Coronary artery (tissue), 2 donors: Measurements from ENCODE around the gene C2orf68.

ENCODE experiments used
- DNase-seq: peaks from one replicate; pipeline ENCODE4 v3.0.0-alpha.2; 2017; ENCODE audit warnings: low spot score
- H3K27ac ChIP-seq, 2 donors: fragments of 200-600 bp; sonication (generic); one replicate each; pipeline ENCODE4 v1.5.1; 2016 to 2019
- H3K4me3 ChIP-seq: fragments of 200-600 bp; sonication (generic); 2 replicates; pipeline ENCODE4 v1.5.1; 2016; ENCODE audit warnings: mild to moderate bottlenecking, moderate library complexity
- CTCF ChIP-seq: fragments of 200-600 bp; sonication (generic); IDR thresholded peaks from one replicate; pipeline ENCODE4 v1.5.1; 2019; ENCODE audit warnings: antibody characterized with exemption

The C2orf68 gene

DNA sequence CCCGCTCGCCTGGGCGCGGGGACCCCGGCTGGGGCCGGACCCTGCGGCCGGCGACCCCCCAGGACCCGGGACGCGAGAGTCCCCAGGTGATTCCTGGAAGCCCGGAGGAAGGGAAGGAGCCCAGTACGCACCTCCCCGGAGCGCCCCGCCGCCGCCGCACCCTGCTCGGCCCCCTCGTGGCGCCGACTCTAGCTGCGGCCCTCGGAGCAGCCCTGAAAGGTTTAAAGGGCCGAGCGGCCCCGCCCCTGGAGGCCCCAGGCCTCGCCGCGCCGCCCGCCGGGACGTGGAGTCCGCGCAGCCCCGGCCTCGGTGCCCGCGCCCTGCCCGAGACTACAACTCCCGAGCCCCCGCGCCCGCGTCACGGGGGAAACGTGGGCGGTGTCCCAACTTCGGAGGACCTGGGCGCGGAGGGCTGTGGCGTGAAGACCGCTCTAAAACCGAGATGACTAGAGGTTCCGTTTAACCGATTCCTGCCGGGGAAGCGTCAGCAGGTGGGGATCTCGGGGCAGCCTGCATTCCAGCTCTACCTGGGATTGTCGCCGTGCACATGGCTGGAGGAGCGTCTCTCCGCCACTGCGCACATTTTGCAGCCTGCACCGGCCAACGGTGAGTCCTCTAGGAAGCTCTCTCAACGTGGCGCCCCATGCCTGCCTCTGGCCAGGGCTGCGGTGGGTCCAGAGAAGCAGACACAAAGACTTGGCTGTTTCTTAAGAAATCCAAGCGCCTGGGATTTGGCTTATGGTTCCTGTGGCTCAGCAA is 9.2 kb downstream of the C2orf68 start, which contains the start of gene TMEM150A:
Gene TMEM150A, minus strand, starts transcription at position 223 of the 759 bp plus-strand sequence. CDS start 750 bp downstream, outside the sequence.
- Histone ChIP-seq H3K4me3 (peak within 1 kb of the TSS; percentile 87), H3K27ac (peak within 1 kb of the TSS; percentile 74 to 95)
- DNase-seq: peak; percentile 96
- no peak for TF ChIP-seq CTCF

DNA sequence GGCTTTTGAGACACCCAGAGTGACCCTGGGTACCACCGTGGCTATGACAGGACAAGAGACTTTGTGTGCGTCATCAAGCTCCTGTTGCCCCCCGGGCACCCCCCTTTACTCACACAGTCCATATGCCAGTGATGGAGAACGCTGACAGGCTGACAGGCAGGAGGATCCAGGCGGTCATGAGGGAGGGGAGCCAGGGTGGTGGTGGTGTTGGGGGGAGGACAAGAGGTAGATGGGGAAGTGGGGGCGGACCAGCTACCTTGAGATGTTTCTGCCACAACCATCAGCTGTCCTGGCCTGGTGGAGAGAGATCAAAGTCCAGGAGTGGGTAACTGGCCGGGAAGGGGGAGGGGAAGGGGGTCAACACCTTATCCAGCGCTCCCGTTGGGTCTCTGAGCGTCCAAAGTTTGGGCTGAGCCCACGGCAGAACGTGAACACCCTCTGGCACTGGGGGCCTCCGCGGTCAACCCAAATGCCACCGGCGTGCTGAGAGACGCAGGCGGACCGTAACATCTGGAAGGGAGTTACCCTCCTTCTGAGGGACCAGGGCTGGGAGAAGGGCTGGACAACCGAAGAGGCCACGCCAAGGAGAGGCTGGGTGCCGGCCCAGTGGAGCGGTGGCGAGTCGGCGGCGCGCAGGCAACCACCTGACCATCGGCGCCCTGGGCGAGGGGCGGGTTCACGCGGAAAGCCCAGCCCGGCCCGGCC is 9.9 kb downstream of the C2orf68 start:
- Histone ChIP-seq H3K4me3 (peak overlapping the region; percentile 87), H3K27ac (peak overlapping the region; percentile 74 to 95)
- peak; percentile 84 for DNase-seq
- TF ChIP-seq CTCF: no peak

- no peak for DNase-seq
- TF ChIP-seq CTCF: no peak
- Histone ChIP-seq H3K4me3 (peak overlapping the region; percentile 87), H3K27ac (peak overlapping the region; percentile 74 to 95)
Measured at GRCh38 chr2:85600951-85601770, 10.7 kb downstream of the C2orf68 start.

DNA sequence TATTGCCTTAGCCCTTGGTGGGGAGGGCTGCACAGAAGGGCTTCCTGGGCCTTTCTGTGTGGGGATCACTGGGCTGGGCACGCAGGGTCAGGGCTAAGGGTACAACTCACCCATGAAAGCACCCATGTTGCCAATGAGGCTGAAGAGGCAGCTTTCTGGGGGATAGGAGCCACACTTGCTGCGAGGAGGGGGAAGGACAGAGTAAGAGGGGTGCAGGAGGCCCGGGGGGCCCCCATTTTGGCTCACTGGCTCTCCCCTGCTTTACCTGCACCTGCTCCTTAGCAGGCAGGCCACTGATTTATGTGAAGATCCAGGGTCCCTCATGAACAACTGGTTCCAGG is 11.7 kb downstream of the C2orf68 start:
- no peak for TF ChIP-seq CTCF
- Histone ChIP-seq H3K4me3 (no peak overlapping the region), H3K27ac (peak overlapping the region in 1 of 2 donors; percentile 95)
- no peak for DNase-seq

DNA sequence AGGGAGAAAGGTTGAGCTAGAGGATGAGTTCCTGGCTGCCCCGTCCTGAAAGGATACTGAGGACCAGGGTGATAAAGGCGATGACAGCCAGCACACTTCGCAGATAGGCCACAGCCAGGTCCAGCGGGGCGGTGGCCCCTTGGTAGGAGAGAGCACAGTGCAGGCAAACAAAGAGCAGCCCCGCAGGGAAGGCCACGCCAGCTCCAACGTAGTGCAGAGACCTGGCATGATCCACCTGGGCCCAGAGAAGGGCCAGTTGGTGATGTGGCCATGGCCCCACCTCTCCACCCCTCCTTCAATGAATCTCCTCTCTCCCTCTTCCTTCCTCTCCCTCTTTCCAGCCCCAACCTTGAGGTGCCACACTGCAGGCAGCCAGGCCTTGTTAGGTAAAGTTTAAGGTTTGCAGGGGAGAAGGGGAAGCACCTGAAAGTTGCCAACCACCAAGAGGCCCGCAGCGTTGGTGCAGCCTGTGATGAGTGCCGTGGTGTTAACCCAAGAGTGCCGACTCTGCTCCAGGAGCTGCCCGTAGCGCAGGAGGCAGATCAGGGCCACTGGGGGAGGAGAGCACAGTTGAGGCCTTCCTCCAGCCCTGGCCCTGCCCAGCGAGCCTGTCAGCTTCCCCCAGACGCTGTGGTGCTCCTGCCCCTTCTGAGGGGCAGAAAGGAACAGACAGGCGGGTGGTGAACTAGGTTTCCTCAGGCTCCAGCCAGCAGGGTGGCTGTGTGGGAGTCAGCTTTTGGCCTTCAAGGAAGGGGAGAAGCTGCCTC is 12.2 kb downstream of the C2orf68 start:
- Histone ChIP-seq H3K27ac (peak overlapping the region in 1 of 2 donors; percentile 95), H3K4me3 (no peak overlapping the region)
- TF ChIP-seq CTCF: no peak
- DNase-seq: no peak

DNA sequence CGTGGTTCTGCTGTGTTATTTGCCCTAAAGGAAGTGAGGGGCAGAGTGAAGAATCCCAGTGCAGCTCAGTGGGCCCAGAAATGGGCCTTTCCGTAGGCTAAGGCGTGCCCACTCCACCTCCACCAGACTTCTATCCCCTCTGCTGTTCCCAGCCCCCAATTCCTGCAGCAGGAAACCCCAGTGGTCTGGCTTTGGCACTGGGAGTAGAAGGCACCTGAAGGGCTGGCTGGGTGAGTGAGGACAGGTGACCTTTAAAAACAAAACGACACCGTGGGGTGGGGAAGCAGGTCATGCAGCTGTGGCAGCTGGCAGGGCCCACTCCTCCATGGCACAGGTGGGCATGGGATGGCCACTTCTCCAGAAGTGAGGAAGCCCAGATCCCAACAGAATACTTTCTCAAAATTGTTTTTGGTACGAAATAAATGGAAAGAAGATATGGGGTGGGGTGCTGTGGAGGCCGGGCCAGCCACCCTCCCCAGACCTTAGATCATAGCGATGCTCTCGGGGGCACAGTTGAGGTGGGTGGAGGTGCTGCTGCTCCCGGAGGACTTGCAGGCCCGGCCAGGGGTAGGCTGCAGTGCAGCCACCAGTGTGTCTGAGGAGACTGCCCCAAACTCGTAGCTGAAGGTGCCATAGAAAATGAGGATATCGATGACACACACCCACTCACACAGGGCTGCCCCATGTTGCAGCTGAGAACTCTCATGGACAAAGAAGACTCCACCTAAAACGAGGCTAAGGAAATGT is 13.1 kb downstream of the C2orf68 start:
- no peak for DNase-seq
- no peak overlapping the region for H3K4me3 ChIP-seq
- no peak for TF ChIP-seq CTCF
- no peak overlapping the region for H3K27ac ChIP-seq
